Spinal cord (tissue), 10 donors: ENCODE results near the gene SNORC. TPM values are rescaled to one million over a fixed set of nuclear protein-coding genes. Genes with fewer than 3 reads are reported as not detected.
"Not testable (repeated sequence)": the region's sequence is repeated elsewhere in the genome, so short reads cannot be mapped to it uniquely, and the experiment has no call there.

Experiments used
- DNase-seq, 6 donors: peaks; one replicate each; pipeline versions ENCODE4 v3.0.0 to v3.0.0-alpha.2; 2013 to 2015; ENCODE audit warnings: low spot score in 6 of 6, low read depth in 4 of 6
- H3K27ac ChIP-seq: one replicate; pipeline ENCODE4 v1.5.1; 2013; ENCODE audit warnings: low read depth, low read length, control low read depth
- H3K27me3 ChIP-seq: one replicate; pipeline ENCODE4 v1.6.1; 2013; ENCODE audit warnings: low read length; ENCODE audit not compliant: control insufficient read depth, insufficient read depth
- H3K36me3 ChIP-seq: one replicate; pipeline ENCODE4 v1.6.1; 2013; ENCODE audit warnings: low read length; ENCODE audit not compliant: control insufficient read depth, insufficient read depth
- H3K4me1 ChIP-seq: one replicate; pipeline ENCODE4 v1.6.1; 2013; ENCODE audit warnings: low read length; ENCODE audit not compliant: control insufficient read depth, insufficient read depth
- H3K4me3 ChIP-seq: one replicate; pipeline ENCODE4 v1.5.1; 2013; ENCODE audit warnings: low read depth, low read length, control low read depth
- H3K9me3 ChIP-seq: one replicate; pipeline ENCODE4 v1.6.1; 2013; ENCODE audit warnings: low read length; ENCODE audit not compliant: control insufficient read depth, insufficient read depth
- WGBS: methylation state at CpG from one replicate; pipeline ENCODE4 v1.1.5; 2013; ENCODE audit warnings: missing lambda C conversion rate; ENCODE audit not compliant: insufficient coverage; 5-methylcytosine and 5-hydroxymethylcytosine counted together
- polyA plus RNA-seq, 2 donors: library from polyadenylated mRNA; unstranded; fragments of 120-200 nt; gene quantifications; one replicate each; pipeline ENCODE4 v1.2.1, GENCODE V29; 2013; ENCODE audit not compliant: insufficient read length in 2 of 2
- total RNA-seq, 2 donors: library from RNA; depleted of rRNA in 1 of 2; stranded (reverse); fragments of 120-200 nt in 1 of 2; fragments of >200 nt in 1 of 2; gene quantifications; one replicate each; pipeline versions ENCODE4 v1.2.3 to v1.2.4, GENCODE V29; 2013 to 2014
- donor health status: healthy.

The SNORC gene
- total and polyA plus RNA-seq, 4 donors = 3.1 to 10.8 (median 7.4) TPM

GRCh38 chr2:232843834-232844233 lies 26.2 kb upstream of the SNORC start:
- WGBS = 80% methylated on average over 2 of the region's 3 CpGs

GRCh38 chr2:232846055-232846454 lies 24.0 kb upstream of the SNORC start:
- H3K27ac ChIP-seq = no peak overlapping the region
- peaks cover 38% of the 10 kb centered on the region for H3K36me3 ChIP-seq

More at GRCh38 chr2:232843834-232844233, 26.2 kb upstream of the SNORC start:
- peak in 3 of 6 donors; percentile 2 to 60 (median 27) for DNase-seq
- peaks cover 22% of the 10 kb centered on the region for H3K36me3 ChIP-seq
- no peak overlapping the region for H3K4me3 ChIP-seq
- H3K27ac ChIP-seq = no peak overlapping the region
- H3K27me3 ChIP-seq = no peaks in the 10 kb centered on the region
- H3K9me3 ChIP-seq = no peaks in the 10 kb centered on the region
- H3K4me1 ChIP-seq = no peaks in the 10 kb centered on the region

DNA sequence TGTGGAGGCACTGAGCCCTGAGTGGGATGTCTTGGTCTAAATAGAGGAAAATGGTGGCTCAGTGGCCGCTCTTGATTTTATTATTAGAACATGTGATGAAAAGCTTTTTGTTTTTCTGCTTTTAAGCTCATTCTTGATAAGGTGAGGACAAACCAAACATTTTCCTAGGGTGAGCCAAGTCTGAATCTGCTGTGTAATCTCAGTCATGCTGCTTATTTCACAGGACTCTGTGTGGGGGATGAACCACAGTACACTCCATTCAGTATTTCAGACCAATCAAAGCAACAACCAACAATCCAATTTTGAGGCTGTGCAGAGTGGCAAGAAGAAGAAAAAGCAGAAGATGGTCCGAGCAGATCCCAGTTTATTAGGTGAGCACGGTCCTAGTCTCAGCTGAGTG lies 20.0 kb upstream of the SNORC start:
- 100% methylated on average over 1 of the region's 3 CpGs for WGBS
- Histone ChIP-seq H3K27ac (no peak overlapping the region), H3K4me3 (no peak overlapping the region), H3K36me3 (peaks cover 40% of the 10 kb centered on the region), H3K4me1 (no peaks in the 10 kb centered on the region), H3K9me3 (no peaks in the 10 kb centered on the region), H3K27me3 (no peaks in the 10 kb centered on the region)
- DNase-seq = no peak

More at GRCh38 chr2:232846055-232846454, 24.0 kb upstream of the SNORC start:
- no peak overlapping the region for H3K4me3 ChIP-seq
- H3K27me3 ChIP-seq = no peaks in the 10 kb centered on the region
- DNase-seq = no peak
- H3K4me1 ChIP-seq = no peaks in the 10 kb centered on the region
- H3K9me3 ChIP-seq = no peaks in the 10 kb centered on the region

DNA sequence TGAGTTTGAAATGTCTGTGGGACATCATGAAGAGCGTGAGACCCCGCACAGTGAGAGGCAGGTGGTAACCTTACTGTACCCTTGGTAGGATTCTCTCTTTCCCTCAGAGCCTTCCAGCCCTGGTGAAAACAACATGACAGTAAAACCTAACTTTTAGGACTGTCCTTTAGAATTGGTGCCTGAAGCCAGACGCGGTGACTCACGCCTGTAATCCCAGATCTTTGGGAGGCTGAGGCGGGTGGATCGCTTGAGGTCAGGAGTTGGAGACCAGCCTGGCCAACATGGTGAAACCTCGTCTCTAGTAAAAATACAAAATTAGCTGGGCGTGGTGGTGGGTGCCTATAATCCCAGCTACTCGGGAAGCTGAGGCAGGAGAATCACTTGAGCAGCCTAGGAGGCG lies 18.0 kb upstream of the SNORC start:
- DNase-seq, H3K4me1 ChIP-seq, H3K4me3 ChIP-seq, H3K9me3 ChIP-seq, H3K27me3 ChIP-seq, H3K27ac ChIP-seq: not testable (repeated sequence)
- peaks cover 55% of the 10 kb centered on the region for H3K36me3 ChIP-seq
- 97% methylated on average over 7 of the region's 11 CpGs for WGBS

DNA sequence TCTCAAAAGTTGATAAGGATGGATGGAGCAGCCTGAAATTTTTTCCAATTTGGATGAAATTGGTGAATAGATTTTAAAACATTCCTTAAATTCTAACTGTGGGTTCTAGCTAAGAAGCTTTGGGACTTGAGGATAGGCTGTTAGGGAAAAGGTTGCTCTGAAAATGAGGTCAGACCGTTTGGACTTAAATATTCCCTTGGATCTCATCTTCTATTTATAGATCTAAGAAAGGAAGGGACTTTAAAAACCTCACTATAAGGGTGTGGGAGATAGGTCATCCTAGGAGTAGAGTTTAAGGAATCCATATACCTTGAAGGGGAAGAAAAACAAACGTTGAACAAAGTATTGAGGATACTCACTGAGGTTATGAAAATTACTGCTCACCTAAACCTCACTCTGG lies 17.4 kb upstream of the SNORC start:
- Histone ChIP-seq H3K27ac (no peak overlapping the region), H3K27me3 (no peaks in the 10 kb centered on the region), H3K4me1 (no peaks in the 10 kb centered on the region), H3K9me3 (no peaks in the 10 kb centered on the region), H3K36me3 (peaks cover 53% of the 10 kb centered on the region), H3K4me3 (no peak overlapping the region)
- WGBS = no CpG with 5 or more reads among the region's 2 CpGs
- DNase-seq = no peak

DNA sequence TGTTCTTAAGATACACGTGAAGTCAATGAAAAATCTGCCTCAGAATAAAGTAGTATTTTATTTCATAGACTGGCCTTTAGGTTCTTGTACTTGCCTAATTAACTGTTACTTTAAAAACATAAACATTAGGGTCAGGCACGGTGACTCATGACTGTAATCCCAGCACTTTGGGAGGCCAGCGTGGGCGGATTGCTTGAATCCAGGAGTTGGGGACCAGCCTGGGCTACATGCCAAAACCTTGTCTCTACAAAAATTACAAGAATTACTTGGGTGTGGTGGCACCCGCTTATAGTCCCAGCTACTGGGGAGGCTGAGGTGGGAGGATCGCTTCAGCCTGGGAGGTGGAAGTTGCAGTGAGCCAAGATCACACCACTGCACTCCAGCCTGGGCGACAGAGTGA lies 16.0 kb upstream of the SNORC start:
- no peaks in the 10 kb centered on the region for H3K27me3 ChIP-seq
- H3K4me3 ChIP-seq = no peak overlapping the region
- no peak for DNase-seq
- no peaks in the 10 kb centered on the region for H3K9me3 ChIP-seq
- no peaks in the 10 kb centered on the region for H3K4me1 ChIP-seq
- peaks cover 58% of the 10 kb centered on the region for H3K36me3 ChIP-seq
- no peak overlapping the region for H3K27ac ChIP-seq
- 77% methylated on average over 3 of the region's 7 CpGs for WGBS

DNA sequence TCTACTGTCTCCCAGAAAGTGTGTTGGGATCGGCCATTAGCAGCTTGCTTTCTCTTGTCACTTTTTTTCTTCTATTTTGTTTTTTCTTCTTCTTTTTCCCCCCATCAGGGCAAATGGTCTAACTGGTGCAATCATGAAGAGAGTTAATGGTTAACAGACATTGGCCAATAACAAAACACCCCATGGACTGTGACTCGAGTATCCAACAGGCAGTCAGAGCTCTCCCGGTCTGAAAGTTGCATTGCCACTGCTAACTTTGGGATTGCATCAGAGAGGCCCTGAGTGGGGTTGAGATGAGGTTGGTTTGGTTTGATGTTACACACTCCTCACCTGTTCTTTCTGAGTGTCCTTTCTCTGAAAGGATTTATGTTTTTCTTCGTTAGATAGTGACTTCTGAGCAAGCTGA lies 12.9 kb upstream of the SNORC start:
- Histone ChIP-seq H3K36me3 (peaks cover 40% of the 10 kb centered on the region), H3K4me1 (no peaks in the 10 kb centered on the region)

GRCh38 chr2:232859385-232859916 lies 10.6 kb upstream of the SNORC start:
- no peak for DNase-seq
- Histone ChIP-seq H3K27me3 (no peaks in the 10 kb centered on the region), H3K4me1 (no peaks in the 10 kb centered on the region), H3K36me3 (peaks cover 36% of the 10 kb centered on the region), H3K4me3 (no peak overlapping the region), H3K27ac (no peak overlapping the region), H3K9me3 (no peaks in the 10 kb centered on the region)
- WGBS = 93% methylated on average over 4 of the region's 4 CpGs

More for the DNA sequence above, 12.9 kb upstream of the SNORC start:
- H3K9me3 ChIP-seq = no peaks in the 10 kb centered on the region
- H3K4me3 ChIP-seq = no peak overlapping the region
- WGBS = no CpG with 5 or more reads among the region's 4 CpGs
- H3K27ac ChIP-seq = no peak overlapping the region
- no peaks in the 10 kb centered on the region for H3K27me3 ChIP-seq
- no peak for DNase-seq

DNA sequence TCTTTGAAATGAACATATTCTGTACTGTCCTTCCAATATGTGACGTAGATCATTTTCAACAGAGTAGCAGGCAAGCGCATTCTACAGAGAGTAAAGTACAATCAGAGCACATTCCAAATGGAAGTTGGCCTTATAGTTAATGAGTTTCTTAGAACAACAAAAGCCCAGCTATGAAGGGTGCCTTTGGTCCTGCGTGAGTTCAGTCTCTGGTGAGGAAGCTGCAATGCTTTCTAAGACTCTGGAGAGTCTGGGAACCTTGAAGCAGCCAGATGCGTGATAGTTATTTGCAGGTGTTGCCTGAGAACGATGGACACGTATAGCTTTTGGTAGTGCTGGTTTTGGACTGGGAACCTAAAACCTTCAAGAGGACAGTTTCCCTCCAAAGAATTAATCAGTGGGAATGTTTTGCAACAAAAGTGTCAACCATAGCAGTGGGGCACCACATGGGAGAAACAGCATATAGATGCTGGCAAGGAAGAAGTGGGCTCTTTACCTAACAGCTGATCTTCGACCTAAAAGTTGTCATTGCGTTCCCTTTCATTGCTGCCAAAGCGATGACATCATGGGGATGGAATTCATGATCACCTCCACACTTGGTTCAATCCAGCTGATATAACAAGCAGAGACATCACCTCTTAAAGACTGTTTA lies 9.3 kb upstream of the SNORC start:
- H3K4me1 ChIP-seq = no peaks in the 10 kb centered on the region
- H3K4me3 ChIP-seq = no peak overlapping the region
- no peak overlapping the region for H3K27ac ChIP-seq
- no peaks in the 10 kb centered on the region for H3K27me3 ChIP-seq
- no peak for DNase-seq
- WGBS = 93% methylated on average over 8 of the region's 9 CpGs
- H3K9me3 ChIP-seq = no peaks in the 10 kb centered on the region
- peaks cover 35% of the 10 kb centered on the region for H3K36me3 ChIP-seq

GRCh38 chr2:232861353-232861752 lies 8.7 kb upstream of the SNORC start:
- H3K4me1 ChIP-seq = no peaks in the 10 kb centered on the region
- H3K9me3 ChIP-seq = no peaks in the 10 kb centered on the region
- DNase-seq = no peak
- no peaks in the 10 kb centered on the region for H3K27me3 ChIP-seq
- peaks cover 28% of the 10 kb centered on the region for H3K36me3 ChIP-seq
- no peak overlapping the region for H3K4me3 ChIP-seq
- no peak overlapping the region for H3K27ac ChIP-seq
- WGBS = 96% methylated on average over 3 of the region's 5 CpGs
